ENCODE measurements around the gene SLC44A1.

The SLC44A1 gene

DNA sequence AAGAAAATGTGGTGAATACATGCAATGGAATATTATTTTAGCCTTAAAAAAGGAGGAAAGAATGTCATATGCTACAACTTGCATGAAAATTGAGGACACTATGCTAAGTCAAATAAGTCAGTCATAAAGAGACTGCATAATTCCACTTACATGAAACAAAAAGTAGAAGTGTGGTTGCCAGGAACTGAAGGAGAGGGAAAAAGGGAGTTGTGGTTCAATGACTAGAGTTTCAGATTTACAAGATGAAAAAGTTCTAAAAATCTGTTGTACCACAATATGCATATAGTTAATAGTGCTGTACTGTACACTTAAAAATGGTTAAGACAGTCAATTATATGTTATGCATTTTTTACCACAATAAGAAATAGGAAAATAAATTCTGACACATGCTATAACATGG lies 95.4 kb downstream of the SLC44A1 start:
- DNase-seq (ENCODE audit: low spot score) = no peak

- no peak for DNase-seq (ENCODE audit: low spot score)
Observed at GRCh38 chr9:105341434-105342146, 97.1 kb downstream of the SLC44A1 start.

DNA sequence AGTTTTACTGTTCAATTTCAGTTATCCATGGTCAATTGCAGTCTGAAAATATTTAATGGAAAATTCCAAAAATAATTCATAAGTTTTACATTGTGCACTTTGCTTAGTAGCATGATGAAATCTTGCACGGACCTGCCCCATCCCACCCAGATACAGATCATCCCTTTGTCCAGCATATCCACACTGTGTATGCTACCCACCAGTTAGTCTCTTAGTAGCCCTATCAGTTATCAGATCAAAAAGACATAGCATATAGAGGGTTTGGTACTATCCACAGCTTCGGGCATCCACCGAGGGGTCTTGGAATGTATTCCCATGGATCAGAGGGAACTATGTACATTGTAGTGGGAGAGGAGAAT lies 97.7 kb downstream of the SLC44A1 start:
- no peak for DNase-seq (ENCODE audit: low spot score)

DNA sequence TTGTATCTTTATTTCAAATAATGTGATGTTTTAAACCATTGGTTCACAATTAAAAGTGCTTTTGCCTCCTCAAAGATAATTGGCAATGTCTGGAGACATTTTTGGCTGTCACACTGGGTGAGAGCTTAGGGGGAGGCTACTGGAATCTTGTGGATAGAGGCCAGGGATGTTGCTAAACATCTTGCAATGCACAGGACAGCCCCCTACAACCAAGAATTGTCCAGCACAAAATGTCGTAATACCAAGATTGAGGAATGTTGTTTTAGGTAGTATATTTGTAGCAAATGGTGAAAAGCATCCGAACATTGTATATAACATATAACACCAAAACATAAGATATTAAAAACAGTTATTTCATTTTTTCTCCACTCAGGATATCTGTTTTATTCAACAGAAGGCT lies 99.8 kb downstream of the SLC44A1 start:
- no peak for DNase-seq (ENCODE audit: low spot score)

DNA sequence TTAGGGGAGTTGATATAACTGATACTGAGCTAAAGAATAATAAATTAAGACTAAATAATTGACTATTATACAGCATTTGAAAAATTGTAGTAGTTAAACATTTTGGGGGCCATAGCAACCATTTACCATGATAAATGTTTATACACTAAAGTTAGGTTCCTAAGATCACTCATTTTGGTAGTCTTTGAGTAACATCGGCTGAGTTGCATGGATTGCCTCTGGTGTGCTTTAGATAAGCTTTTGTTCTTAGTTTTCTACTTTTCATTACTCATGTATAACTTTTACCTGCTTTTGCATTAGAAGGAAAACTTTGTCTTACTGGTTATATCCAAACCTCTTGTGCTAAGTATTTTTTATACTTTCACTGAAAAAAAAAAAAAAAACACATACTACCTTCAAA lies 101.2 kb downstream of the SLC44A1 start:
- no peak for DNase-seq (ENCODE audit: low spot score)

- DNase-seq (ENCODE audit: low spot score) = no peak
Observed at GRCh38 chr9:105346273-105346672, 101.8 kb downstream of the SLC44A1 start.

DNA sequence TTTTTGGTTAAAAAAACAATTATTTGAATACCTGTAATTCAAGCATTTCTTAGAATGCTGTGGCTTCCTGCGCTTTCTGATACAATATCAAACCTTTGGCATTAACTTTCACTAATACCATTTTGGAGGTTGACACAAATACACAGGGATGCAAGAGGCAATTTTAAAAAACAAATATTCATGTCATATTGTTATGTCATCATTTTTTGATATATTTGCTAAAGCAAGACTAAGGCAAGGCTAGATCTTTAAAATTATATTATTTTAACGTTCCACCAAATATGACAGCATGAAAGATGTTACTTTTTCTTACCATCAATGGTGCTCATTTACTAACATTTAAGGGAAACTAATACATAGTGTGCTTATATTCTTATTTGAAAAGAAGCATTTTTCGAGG lies 110.0 kb downstream of the SLC44A1 start:
- DNase-seq (ENCODE audit: low spot score) = no peak

GRCh38 chr9:105355781-105356180 lies 111.3 kb downstream of the SLC44A1 start:
- DNase-seq (ENCODE audit: low spot score) = no peak

DNA sequence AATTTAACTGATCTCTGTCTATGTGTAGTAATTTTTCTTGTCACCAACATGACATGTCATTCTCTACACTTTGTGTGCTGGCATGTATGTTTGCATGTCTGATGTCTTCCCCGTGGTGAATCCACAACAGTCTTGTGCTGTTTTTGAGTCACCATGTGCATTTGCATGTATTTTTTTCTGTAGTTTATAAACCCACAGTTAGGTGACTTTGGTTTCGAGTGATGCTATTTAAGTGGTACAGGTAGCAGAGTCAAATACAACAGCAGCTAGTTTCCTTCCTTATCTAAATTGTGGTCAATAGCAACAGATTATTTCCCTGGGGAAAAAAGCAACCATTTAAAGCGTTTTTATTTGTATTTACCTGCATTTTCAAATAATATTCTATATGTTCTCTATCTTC lies 113.5 kb downstream of the SLC44A1 start:
- DNase-seq (ENCODE audit: low spot score) = no peak

DNA sequence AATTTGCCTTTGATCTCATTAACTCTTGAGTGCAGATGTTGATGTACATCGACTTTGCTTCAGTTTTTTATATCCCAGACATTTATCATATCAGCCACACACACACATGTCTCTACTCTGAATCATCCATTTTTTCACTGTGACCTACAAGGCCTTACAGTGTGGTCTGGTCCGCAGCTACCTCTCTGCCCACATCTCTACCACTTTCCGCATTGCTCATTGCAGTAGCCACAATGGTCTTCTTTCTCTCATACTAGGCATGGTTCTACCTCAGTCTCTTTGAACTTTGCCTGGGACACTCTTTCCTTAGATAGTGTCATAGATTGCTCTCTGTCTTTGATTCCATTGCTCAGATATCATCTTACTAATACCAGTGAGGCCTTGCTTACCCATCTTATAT lies 115.4 kb downstream of the SLC44A1 start:
- DNase-seq (ENCODE audit: low spot score) = no peak

- DNase-seq (ENCODE audit: low spot score) = no peak
Observed at GRCh38 chr9:105360344-105360743, 115.9 kb downstream of the SLC44A1 start.

DNA sequence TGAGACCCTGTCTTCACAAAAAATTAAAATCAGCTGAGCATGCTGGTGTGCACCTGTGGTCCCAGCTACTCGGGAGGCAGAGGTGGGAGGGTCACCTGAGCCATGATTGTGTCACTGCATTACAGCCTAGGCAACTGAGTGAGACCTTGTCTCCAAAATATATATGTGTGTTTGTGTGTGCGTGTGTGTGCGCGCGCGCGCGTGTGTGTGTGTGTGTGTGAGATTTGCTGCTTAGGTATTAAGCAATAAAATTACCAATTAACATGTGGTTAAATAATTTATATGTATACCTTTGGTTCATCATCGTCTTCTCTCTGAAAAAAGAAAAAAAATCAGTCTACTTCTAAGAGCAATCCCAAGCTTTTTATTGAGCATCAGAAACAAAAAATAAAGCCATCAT lies 117.4 kb downstream of the SLC44A1 start:
- DNase-seq (ENCODE audit: low spot score) = no peak

DNA sequence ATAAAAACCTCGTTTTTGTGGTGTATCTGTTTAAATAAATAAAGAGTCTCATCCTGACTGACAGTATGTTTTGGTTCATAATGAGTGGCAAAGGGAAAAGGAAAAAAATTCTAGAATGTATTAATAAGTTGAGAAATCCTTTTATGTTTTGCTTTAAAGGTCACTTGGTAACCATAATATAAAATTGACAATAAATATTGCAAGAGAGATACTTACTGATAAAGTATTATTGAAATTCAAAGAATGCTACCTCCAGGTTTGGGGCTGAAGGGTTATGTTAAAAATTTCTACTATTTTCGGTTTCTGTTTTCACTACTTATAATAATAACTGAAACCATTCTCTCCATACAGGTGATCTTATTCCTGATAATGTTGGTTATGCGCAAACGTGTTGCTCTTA lies 118.0 kb downstream of the SLC44A1 start:
- no peak for DNase-seq (ENCODE audit: low spot score)

- DNase-seq (ENCODE audit: low spot score) = no peak
Observed at GRCh38 chr9:105363837-105364236, 119.4 kb downstream of the SLC44A1 start.

- no peak for DNase-seq (ENCODE audit: low spot score)
Observed at GRCh38 chr9:105369911-105370310, 125.5 kb downstream of the SLC44A1 start.

DNA sequence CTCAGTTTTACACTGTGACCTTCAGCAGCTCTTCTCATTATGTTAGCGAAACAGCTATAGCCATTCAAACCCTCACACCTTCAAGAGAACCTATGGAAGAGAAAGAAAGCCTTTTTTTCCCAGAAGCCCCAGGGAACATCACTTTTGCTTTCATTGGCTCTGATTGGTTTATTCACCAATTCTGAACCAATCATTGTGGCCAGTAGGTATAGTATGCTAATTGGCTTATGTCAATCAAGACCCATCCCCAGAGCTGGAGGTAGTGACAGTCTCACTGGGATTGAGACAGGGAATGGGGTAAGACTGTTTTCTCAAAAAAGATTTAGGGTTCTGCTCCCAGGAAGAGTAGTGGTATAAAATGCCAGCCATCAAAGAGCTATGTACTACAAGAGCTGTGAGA lies 129.3 kb downstream of the SLC44A1 start:
- no peak for DNase-seq (ENCODE audit: low spot score)

GRCh38 chr9:105375323-105375722 lies 130.9 kb downstream of the SLC44A1 start:
- no peak for DNase-seq (ENCODE audit: low spot score)

DNA sequence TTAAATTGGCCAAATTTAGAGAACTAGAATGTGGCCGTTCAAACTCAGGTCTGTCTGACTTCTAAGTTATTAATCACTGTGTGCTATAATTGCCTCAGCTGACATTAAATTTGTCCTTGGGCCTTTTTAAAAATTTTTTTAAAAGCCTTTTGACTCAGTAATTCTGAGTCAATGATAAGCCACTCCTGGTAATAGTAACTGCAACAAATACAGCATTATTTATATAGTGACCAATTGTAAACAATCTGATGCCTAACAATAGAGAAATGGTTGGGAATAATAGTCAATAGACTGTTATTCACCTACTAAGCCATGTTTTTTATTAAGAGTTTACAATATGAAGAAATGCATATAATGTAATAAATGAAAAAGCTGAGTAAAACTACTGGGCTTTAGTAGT lies 132.4 kb downstream of the SLC44A1 start:
- DNase-seq (ENCODE audit: low spot score) = no peak

DNA sequence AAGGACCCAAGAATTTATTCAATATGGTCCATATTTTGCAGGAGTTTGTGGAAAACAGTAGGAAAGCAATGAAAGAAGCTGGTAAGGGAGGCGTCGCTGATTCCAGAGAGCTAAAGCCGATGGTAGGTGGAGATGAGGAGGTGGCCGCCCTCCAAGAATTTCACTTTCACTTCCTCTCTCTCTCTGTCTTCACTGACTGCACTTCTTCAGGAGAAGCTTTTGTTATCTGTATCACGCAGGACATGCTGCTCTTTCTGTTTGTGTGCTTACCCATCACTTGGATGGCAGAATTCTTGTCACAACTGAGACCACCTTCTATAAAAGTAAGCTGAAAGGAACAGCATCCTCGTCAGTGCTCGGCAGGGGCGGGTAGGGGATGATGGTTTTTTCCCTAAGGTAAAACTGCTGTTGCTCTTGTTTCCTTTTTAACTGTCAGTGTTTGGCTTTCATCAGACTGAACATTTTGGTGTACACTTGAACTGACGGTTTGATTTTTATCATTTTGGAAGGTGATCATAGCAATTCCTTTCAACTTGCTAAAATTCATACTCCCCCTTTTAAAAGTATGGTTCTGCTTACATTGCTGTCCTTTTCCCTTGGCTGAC lies 141.0 kb downstream of the SLC44A1 start:
- peak; percentile 26 for DNase-seq (ENCODE audit: low spot score)

DNA sequence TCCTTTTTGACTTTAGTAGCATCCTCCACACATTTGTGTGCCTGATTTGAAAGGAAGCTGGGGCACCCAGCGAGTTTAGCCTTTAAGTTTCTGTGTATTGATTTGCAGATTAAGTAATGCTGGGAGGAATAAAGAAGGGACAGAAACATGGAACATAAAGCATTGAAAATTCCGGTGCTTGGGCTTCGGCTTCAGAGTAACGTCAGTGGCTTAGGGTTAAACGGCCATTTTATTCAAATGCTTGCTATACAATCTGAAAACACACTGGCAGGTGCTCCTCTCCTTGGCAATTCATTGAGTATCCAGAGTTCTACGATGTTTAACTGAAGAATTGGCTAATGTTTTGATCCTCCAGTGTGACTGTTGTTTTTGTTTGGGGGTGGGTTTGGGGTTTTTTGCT lies 145.3 kb downstream of the SLC44A1 start:
- DNase-seq (ENCODE audit: low spot score) = no peak

GRCh38 chr9:105390871-105391270 lies 146.4 kb downstream of the SLC44A1 start:
- DNase-seq (ENCODE audit: low spot score) = no peak

GRCh38 chr9:105391288-105391687 lies 146.8 kb downstream of the SLC44A1 start:
- DNase-seq (ENCODE audit: low spot score) = no peak

GRCh38 chr9:105392531-105392930 lies 148.1 kb downstream of the SLC44A1 start:
- DNase-seq (ENCODE audit: low spot score) = no peak

Measured in CD4-positive, alpha-beta T cell treated with Interleukin-15 for 4 hours (primary cell).